Measurements from ENCODE around the gene CADPS.

The CADPS gene

DNA sequence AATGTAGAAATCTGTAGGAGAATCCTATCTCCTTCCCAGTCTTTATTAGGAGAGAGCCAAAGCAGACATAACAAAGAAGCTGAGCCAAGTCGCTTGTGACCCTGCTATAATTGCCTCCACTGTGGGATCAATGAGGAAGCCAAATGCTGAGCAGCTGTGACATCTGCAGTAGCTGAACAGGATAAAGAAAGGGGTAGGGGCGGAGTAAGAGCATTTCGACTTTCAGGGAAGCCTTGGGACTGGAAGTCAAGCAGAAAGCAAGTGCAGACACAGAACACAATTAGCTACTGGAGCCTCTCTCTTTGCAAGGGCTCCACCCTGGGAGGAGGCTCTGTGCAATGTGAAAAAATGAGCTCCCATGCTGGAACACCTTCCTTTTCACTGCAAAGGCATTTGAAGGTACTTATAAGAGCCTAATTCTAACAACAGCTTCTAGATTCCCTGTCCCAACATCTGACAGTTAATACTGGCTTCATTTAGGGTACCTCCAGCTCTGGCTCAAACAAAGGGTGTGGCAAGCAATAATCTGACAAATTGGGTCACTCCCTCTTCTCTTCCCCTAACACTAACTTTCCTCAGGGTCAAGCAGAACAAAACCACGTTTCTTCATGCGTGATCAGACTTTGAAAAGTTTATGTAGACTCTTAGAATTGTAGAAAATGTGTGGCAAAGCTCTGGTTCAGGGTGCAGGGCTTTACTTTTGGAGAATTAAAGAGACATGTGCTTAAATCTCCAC lies 166.4 kb downstream of the CADPS start:
- no peak for DNase-seq (ENCODE audit: low read depth, low spot score)

DNA sequence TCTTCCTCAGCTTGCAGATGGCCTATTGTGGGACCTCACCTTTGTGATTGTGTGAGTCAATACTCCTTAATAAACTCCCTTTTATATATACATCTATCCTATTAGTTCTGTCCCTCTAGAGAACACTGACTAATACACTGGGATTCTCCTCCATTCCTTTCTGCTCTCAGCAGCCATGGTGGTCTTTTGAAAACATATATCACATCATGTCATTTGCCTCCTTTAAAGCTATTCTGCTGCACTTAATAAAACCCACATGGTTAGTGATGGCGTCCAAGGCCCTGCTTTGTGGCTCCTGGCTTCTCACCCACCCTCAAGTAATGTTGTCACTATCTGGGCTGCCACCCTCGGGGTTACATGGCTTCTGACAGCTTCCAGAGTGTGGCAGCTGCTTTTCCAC lies 169.5 kb downstream of the CADPS start:
- no peak overlapping the region for H3K4me3 ChIP-seq (ENCODE audit: low read length)
- DNase-seq (ENCODE audit: low read depth, low spot score): no peak

More for the DNA sequence above, 166.4 kb downstream of the CADPS start:
- no peak overlapping the region for H3K4me3 ChIP-seq (ENCODE audit: low read length)

DNA sequence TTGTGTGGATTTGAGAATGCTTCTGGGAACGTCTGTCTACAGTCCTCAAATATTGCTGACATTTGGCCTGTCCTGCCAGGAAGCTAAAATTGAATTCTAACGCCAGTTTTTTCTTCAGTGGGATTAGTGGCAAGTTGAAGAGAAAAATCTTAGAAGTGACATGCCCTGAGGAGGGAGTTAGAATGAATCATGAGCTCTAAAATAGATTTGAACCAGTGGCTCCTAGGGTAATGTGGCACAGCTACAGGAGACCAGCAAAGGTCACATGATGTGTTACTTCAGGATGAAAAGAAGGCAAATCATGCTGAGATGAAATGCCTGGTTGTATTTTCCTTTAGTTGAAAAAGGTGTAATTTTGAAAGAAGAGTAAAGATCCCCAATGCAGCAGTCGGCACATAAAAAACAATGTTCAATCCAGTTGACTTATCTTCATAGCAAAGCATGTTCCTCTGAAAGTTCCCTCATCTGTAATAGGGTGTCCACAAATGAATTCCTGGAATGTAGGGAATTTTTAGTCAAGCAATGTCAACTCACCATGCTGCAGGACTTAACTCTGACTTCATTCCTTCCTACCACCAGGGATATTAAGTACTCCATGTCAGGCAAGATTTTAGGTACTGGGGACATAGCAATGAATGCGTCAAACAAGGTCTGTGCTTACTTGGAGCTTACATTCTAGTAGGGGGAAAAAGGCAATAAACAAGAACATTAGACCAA lies 171.6 kb downstream of the CADPS start:
- DNase-seq (ENCODE audit: low read depth, low spot score): no peak
- no peak overlapping the region for H3K4me3 ChIP-seq (ENCODE audit: low read length)

DNA sequence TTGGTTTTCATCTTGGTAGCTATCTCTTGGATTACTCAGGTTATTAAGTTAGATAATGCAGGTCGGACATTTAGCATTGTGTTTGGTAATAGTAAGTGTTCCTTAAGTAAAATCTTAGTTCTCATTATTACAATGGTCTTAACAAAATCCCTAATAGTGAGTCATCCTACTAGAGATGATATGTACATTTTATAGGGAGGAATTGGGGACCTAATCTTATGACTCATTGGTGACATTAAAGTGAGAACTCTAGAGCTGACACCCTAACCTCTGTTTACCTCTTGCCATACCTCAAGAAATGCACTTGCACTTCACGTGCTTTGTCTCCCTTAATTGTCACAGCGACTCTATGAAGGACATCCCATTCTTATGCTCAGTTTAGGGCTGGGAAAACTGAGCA lies 174.9 kb downstream of the CADPS start:
- H3K4me3 ChIP-seq (ENCODE audit: low read length): no peak overlapping the region
- no peak for DNase-seq (ENCODE audit: low read depth, low spot score)

DNA sequence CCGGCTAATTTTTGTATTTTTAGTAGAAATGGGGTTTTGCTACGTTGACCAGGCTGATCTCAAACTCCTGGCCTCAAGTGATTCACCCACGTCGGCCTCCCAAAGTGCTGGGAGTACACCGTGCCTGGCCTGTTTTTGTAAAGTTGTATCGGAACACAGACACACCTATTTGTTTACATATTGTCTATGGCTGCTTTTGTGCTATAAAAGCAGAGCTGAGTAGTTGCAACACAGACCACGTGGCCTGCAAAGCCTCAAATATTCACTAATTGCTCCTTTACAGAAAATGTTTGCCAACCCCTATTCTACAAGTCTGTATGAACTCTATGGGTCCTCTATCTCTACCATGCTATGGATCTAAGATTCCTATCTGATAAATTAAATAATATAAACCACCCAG lies 175.5 kb downstream of the CADPS start:
- no peak overlapping the region for H3K4me3 ChIP-seq (ENCODE audit: low read length)
- DNase-seq (ENCODE audit: low read depth, low spot score): no peak

DNA sequence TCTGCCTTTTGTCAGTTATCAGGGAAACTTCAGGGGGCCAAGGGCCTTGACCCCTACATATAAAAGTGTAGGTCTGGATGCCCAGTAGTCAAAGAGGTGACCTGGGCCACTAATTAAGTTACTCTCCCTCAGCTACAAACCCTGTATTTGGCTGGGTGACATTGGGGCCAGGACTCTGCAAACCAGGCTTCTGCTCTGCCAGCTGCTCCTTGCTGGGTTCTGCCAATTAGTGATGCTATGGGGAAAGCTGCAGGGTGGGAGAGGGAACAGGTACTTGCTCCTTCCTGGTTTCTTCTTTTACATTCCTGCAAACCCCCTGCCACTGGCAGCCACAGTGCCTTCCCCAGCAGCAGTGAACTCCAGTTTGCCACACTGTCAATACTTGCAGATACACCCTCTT lies 179.2 kb downstream of the CADPS start:
- no peak for DNase-seq (ENCODE audit: low read depth, low spot score)
- no peak overlapping the region for H3K4me3 ChIP-seq (ENCODE audit: low read length)

DNA sequence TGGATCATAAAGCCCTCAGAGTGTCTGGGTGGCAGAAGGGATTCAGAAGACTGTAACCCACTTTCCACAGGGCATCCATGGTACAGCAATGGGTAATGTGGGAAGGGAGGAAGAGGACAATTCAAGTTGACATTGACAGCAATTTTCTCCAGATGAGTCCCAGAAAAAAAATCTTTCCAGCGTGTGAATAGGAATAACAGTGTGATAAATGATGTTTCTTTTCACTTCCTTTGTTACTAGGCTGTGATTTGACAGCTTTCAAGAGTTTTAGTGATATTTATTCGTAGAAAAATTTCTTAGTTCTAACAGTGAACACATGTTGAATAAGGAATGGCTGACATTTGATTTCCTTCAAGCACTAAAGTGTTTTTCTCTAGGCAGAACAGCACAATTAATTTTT lies 186.4 kb downstream of the CADPS start:
- no peak for DNase-seq (ENCODE audit: low read depth, low spot score)
- H3K4me3 ChIP-seq (ENCODE audit: low read length): no peak overlapping the region

DNA sequence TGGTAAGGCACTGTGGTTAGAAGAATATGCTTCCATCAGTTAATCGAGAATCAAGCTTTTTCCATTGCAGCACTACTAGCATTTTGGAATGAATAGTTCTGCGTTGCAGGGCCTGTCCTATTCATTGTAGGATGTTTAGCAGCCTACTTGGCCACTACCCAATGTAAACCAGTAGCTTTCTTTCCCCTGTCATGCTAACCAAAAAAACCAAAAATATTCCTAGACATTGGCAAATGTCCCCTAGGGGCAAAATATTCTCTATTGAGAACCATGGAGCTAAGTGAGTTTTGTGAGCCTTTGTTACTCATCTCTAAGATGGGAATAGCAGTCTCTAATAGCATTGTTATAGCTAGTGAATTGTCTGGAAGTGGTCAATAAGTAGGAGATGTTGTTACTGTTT lies 187.2 kb downstream of the CADPS start:
- no peak for DNase-seq (ENCODE audit: low read depth, low spot score)
- no peak overlapping the region for H3K4me3 ChIP-seq (ENCODE audit: low read length)

DNA sequence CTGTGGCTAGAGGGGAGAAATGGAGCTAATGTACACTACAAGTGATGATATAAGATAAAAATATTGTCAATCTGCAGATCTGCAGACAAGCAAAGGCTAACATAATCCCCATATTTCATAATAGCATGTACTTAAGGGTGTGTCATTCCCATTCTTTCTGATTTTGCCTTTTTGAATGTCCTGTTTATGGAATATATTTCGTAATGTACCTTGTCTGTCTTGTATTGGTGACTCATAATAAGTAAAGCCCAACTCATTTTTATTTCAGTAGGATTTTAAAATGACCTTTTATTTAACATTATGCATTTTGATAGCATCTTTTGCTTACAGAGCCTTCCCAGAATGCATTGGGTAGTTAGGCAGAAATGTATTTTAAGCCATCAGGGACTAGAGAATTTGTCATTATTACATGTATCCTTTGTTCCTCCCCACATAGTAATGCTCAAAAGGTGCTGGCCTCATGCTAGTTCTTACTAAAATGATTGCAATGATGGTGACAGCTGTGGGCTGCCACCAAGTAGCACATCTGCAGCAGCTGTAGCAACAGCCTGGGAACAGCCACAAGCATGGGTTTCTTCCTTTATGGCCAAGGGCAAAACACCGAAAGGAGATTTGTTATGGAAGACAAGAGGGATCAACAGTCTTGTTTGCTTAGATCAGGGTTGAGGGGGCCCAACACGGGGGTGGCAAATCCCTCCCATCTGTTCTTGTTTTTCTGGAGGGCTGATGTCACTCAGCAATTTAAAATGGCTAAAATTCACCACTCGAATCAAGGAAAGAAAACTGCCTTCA lies 188.5 kb downstream of the CADPS start:
- H3K4me3 ChIP-seq (ENCODE audit: low read length): no peak overlapping the region
- no peak for DNase-seq (ENCODE audit: low read depth, low spot score)

DNA sequence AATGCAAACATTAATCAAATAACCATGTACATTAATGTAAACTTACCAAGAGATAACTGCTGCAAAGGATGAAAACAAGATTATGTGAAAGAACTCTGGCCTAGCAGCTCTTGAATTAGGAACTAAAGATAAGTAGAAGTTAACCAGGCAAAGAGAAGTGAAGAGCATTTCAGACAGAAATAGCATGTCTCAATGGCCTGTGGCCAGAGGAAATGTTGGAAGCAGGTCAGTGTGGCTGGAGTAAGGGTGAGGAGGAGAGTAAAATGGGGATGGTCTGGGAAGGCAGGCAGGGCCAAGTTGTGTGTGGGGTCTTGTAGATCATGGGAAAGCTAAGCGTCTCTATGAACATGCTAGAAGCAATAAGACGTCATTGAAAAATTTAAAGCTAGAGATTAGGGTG lies 192.4 kb downstream of the CADPS start:
- no peak for DNase-seq (ENCODE audit: low read depth, low spot score)
- no peak overlapping the region for H3K4me3 ChIP-seq (ENCODE audit: low read length)

DNA sequence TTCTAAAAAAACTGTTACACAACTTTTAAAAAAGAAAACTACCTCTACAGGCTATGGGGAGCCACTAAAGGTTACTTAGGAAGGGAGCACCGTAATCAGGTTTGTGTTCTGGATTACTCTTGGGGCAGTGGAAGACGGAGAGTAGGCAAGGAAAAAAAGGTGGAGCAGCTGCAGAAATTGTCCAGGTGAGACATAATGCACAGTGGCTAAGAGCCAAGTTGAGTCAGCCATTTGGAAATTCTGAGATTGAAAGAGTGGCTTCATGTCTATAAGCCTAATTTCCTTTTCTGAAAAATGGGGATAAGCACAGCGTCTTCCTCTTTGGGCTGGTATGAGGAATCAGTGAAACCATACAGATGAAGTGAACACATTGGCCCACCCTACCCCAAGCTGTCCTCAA lies 195.2 kb downstream of the CADPS start:
- DNase-seq (ENCODE audit: low read depth, low spot score): no peak

DNA sequence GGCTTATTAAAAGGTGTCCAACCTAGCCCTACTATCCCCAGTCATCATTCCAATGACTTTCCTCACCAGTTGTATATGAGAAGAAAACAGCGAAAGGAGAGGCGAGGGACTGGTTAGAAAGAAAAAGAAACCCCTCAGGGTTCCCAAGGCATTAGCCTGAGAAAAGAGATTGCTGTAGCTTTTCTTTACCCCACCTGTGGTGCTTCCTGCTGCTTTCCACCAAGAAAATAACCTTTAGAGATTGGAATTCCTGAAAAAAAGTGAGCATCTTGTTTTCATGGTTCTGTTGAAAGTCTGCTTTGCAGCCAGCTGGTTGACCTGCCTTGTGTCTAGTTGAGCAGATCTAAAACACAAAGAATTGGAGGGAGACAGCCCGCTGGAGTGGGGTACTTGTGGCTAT lies 196.4 kb downstream of the CADPS start:
- no peak overlapping the region for H3K4me3 ChIP-seq (ENCODE audit: low read length)
- DNase-seq (ENCODE audit: low read depth, low spot score): no peak

More for the DNA sequence above, 195.2 kb downstream of the CADPS start:
- H3K4me3 ChIP-seq (ENCODE audit: low read length): no peak overlapping the region

DNA sequence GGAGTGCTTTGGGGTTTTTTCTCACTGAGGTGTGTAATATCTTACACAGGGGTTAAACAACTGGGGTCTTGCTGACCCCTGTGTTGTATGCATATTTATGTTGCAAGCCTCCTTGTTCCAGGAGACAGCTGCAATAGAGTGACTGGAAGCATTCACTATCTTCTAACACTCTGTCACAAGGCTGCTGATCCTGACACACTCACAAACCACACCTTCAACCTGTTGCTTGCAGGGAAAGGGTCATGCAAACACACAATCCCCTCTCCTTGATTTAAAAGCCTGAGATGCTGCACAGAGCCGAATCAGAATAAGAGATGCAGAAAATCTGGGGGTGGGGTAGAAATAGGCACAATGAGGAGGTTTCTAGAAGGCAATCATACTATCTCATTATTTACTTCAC lies 197.3 kb downstream of the CADPS start:
- DNase-seq (ENCODE audit: low read depth, low spot score): no peak
- H3K4me3 ChIP-seq (ENCODE audit: low read length): no peak overlapping the region

DNA sequence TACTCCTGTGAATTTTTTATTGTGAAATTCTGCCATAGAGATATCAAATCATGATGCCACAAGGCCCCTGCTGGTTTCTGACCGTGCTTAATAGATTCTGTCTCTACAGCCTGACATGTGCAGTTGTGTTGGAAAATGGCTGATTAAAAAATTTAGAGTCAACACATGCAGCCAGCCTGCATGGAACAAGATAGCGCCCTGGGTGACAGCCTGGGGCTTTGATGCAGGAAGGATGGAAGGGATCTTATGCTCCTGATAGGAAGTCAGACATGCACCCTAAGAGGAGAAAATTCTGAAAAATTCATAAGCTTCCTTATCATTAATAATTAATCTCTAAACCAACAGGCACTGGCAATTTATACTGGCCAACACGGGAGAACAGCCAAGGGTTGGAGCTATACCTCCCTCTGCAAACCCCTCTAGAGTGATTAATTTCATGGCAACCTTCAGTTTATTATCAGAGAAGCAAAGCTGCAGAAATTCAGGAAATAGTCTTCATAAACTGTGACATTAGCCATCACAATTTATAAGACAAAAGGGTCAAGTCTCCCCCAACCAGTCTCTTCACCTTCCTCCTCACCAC lies 198.4 kb downstream of the CADPS start:
- no peak for DNase-seq (ENCODE audit: low read depth, low spot score)
- no peak overlapping the region for H3K4me3 ChIP-seq (ENCODE audit: low read length)

DNA sequence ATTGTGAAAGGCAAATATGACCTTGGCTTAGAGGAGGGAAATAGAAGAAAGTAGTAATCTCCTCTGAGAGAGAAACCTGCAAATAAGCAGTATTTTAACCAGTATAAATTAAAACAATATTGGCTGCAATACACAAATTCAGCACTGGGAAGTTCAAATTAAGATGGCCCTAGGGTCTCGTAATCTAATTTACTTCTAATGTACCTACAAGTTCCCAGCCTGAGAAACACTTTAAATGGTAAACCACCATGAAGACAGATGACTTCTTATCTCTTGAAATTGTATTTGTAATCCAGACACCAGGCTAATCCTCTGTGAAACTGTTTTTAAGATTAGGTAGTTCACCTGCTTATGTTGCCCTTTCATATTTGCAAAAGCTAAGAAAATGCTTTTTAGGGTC lies 199.7 kb downstream of the CADPS start:
- no peak for DNase-seq (ENCODE audit: low read depth, low spot score)
- H3K4me3 ChIP-seq (ENCODE audit: low read length): no peak overlapping the region

DNA sequence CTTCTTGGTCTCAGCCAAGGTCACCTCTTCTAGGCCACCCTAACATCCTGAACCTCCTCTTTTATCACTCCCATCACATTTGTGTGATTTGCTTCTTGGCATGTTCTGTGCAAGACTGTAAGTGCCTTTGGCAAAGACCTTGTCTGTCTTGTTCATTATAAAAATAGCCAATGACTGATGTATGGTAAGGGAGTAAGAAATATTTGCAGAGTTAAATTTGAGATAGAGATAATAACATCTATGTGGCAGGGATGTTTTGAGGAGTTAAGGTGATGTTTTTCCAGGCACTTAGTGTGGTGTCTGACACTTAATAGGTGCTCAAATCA lies 202.3 kb downstream of the CADPS start:
- H3K4me3 ChIP-seq (ENCODE audit: low read length): no peak overlapping the region
- no peak for DNase-seq (ENCODE audit: low read depth, low spot score)

DNA sequence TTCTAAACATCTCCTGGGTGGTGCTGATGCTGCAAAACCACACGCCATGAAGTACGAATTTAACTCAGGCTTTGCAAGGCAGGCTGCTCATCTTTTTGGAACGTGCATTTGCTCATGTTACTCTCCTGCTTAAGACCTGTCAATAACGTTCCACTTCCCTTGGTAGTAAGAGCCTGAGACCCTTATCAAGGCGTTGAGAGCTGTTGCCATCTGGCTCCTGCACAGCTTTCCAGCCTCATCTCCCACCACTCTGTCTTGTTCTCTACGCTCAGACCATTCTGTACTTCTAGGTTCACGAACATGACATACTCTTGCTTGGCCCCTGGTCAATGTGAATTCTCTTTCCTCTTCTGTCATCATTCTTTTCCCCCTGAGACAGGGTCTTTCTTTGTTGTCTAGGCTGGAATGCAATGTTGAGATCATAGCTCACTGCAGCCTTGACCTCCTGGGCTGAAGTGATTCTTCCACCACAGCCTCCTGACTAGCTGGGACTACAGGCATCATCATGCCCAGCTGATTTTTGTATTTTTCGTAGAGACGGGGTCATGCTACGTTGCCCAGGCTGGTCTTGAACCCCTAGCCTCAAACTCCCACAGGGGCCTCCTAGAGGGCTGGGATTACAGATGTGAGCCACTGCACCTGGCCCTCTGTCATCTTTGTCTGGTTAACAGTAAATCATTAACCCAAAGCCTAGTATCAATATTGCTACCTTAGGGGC lies 202.8 kb downstream of the CADPS start:
- no peak overlapping the region for H3K4me3 ChIP-seq (ENCODE audit: low read length)
- DNase-seq (ENCODE audit: low read depth, low spot score): no peak

DNA sequence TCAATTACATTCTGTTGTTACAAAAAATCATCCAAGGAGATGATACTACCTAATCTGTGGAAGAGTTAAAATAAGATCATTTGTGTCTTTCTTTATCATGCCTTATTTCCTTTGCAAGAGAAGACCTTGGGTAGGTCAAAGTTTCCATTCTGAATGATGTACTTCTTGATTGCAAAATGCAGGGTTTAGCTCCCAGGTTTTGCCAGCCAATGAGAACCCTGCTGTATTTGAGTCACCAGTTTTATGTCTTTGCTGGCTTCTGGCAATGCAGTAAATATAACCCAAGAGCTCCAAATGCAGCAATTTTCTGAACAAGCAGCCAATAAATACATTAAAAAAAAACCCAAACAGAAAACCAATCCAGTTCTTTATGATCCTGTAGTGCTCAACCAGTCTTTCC lies 204.9 kb downstream of the CADPS start:
- no peak overlapping the region for H3K4me3 ChIP-seq (ENCODE audit: low read length)
- DNase-seq (ENCODE audit: low read depth, low spot score): no peak

DNA sequence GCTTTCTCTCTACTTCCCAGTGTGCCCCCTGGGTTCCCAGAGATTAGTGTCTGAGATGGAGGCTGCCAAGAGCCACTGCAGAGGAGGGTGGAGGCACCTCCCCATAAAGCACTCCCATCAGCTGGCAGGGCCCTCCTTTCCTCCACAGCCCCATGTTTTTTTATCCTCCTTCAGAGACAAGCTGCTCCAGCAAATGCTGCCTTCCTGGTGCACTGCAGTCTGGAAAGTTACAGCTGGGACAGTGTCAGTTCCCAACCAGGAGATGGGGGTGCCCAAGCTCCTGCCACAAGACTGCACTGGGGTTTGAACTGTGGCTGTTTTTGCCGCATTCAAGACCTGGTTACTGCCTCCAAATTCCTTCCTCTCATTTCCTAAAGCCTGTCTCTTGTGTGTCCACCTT lies 206.1 kb downstream of the CADPS start:
- no peak for DNase-seq (ENCODE audit: low read depth, low spot score)
- H3K4me3 ChIP-seq (ENCODE audit: low read length): no peak overlapping the region

Measured in Jurkat, Clone E6-1 (cell line).